Activated gamma-delta T cell (primary cell): ENCODE measurements around the gene FFAR2.
"Not testable (repeated sequence)": the region's sequence is repeated elsewhere in the genome, so short reads cannot be mapped to it uniquely, and the experiment has no call there.

Source experiments
- DNase-seq: peaks from one replicate; lab custom pipeline; 2025; lab: John Stamatoyannopoulos, UW
- total RNA-seq, 2 donors: gene quantifications; one replicate each; lab custom pipeline; 2026; lab: John Stamatoyannopoulos, UW

The FFAR2 gene
- 0 reads per million in 2 donors for total RNA-seq

- DNase-seq, result no peak
Measured at GRCh38 chr19:35447606-35448469, at the start of gene FFAR2. Gene FFAR2, plus strand, starts transcription at chr19:35448257. Its CDS starts 1,458 bp downstream, at chr19:35449715.

DNA sequence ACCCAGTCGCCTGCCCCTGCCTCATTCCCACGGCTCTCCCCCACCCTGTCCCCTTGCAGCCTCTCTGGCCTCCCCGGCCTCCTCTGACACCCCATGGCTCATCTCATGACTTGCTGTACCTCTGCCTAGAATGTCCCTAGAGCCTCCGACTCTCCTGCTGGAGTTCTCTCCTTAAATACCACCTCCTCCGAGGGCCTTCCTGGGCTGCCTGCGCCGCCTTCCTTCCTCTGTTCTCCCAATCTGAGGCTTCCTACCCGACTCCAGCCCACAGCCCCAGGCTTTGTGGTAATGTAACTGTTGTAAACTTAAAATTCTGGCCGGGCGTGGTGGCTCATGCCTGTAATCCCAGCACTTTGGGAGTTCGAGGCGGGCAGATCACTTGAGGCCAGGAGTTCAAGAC, 49.5 kb upstream of the FFAR2 start:
- no peak for DNase-seq

GRCh38 chr19:35399231-35399630, 48.8 kb upstream of the FFAR2 start:
- DNase-seq, result no peak

DNA sequence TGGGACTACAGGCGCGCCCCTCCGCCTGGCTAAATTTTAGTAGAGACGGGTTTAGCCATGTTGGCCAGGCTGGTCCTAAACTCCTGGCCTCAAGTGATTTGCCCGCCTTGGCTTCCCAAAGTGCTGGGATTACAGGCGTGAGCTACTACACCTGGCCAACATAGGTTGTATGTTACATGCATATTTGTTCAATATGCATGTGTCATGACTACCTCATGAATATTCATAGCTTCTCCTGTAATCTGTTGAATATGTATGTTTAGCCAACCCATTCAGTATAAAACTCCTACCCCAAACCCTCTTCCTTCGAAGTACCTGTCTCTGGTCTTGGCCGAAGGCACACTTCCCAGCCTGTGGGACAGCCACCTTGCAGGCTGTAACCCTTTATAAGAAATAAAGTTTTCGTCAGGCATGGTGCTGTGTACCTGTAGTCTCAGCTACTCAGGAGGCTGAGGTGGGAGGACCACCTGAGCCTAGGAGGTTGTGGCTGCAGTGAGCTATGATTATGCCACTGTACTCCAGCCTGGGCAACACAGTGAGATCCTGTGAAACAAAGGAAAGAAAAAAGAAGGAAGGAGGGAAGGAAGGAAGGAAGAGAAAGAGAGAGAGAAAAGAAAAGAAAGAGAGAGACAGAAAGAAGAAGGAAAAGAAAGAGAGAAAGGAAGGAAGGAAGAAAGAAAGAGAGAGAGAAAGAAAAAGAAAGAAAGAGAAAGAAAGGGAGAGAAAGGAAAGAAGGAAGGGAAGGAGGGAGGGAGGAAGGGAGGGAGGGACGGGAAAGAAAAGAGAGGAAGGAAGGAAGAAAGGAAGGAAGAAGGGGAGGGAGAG, 47.9 kb upstream of the FFAR2 start:
- DNase-seq, result no peak

GRCh38 chr19:35400773-35401100, 47.3 kb upstream of the FFAR2 start:
- DNase-seq, result no peak

- not testable (repeated sequence) for DNase-seq
Measured at GRCh38 chr19:35401416-35401815, 46.6 kb upstream of the FFAR2 start.

DNA sequence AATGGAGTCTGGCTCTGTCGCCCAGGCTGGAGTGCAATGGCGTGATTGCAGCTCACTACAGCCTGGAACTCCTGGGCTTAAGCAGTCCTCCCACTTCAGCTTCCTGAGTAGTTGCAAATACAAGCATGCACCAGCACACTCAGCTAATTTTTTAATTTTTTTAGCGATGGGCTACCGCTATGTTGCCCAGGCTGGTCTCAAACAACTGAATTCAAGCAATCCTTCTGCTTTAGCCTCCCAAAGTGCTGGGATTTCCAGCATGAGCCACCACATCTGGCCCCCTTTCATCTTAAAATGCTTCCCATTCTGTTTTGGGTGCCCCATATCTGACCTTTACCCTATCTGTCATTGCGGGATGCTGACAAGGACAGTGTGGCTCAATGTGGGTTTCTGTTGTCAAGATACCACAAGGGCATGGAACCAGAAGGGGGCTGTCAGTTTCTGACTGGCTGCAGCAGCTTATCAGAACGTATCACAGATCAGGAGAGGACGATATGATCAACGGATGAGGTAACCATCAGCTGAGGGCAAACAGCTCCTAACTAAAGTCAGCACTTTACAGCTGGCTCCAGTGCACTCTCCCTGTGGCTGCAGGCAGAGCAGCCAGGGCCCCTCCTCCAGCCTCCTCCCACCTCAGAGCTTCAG, 44.8 kb upstream of the FFAR2 start:
- DNase-seq, result no peak

GRCh38 chr19:35404879-35405622, 43.0 kb upstream of the FFAR2 start:
- DNase-seq, result no peak

GRCh38 chr19:35407619-35408018, 40.4 kb upstream of the FFAR2 start:
- no peak for DNase-seq

- DNase-seq, result no peak
Measured at GRCh38 chr19:35408284-35409171, 39.5 kb upstream of the FFAR2 start.

GRCh38 chr19:35409191-35409590, 38.9 kb upstream of the FFAR2 start:
- DNase-seq, result no peak

- no peak for DNase-seq
Measured at GRCh38 chr19:35410487-35410886, 37.6 kb upstream of the FFAR2 start.

GRCh38 chr19:35414442-35414841, 33.6 kb upstream of the FFAR2 start:
- no peak for DNase-seq

DNA sequence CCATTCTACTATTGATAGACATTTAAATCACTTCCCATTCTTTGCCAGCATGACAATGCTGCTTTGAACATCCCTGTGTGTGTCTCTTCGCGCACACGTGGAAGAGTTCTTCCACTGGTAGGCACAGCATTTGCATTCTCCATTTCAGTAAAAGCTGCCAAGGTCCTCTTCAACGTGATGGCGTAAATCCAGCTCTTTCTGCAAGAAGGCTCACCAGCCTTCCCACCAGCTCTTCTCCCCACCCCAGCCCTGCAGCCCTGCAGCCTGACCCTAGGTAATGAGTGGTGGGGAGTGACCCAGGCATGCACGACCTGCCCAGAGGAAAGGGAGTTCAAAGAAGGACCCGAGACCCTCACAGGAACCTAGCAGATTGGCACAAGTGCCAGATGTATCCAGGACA, 31.7 kb upstream of the FFAR2 start:
- no peak for DNase-seq

- DNase-seq, result no peak
Measured at GRCh38 chr19:35417278-35417677, 30.8 kb upstream of the FFAR2 start.

DNA sequence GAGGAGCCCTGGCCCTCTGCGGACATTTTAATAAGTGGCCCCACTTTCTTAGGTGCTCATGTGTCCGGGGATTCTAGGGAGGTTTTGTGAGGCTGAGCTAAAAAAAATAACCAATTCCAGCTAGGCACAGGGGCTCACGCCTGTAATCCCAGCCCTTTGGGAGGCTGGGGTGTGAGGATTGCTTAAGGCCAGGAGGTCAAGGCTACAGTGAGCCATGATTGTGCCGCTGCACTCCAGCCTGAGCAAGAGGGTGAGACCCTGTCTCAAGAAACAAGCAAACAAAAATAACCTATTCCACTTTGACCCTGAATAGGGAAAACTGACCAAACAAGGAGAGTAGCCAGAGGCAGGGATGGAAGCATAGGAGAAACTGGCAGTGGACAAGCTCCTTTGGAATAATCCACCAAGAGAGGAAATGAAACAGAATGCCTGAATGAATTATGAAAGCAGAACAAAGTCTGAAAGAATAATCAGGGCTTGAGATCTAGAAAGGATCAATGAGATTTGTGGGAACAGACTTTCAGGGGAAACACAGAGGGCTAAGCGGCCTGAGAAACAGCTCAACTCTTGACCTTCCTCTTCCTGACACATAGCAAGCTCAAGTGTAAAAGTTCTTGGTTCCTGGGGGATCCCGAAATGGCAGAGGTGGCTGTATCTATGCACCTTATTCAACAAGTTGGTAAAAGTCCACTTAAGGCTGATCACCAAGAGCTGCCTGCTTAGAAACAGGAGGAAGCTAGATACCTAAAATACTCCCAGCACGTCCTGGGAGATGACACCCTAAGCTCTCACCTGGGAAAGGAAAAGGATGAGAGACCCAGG, 30.1 kb upstream of the FFAR2 start:
- no peak for DNase-seq

DNA sequence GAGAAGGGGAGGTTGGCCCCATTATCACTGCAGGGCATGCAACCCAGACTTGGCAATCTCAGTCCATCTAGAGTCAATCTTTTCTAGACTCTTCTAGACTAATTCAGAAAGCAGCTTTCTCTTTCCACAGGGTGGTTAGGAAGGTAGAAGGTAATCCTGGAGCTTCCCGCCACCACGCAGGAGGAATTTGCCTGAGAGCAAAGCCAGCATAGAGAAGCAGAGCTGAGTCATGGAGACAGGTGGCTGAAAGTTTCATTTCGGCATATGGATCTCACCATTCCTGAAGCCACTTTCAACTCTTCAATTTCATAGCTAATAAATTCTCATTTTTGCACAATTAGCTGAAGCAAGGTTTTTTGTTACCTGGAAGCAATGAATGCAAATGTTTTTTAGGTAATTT, 29.0 kb upstream of the FFAR2 start:
- no peak for DNase-seq

DNA sequence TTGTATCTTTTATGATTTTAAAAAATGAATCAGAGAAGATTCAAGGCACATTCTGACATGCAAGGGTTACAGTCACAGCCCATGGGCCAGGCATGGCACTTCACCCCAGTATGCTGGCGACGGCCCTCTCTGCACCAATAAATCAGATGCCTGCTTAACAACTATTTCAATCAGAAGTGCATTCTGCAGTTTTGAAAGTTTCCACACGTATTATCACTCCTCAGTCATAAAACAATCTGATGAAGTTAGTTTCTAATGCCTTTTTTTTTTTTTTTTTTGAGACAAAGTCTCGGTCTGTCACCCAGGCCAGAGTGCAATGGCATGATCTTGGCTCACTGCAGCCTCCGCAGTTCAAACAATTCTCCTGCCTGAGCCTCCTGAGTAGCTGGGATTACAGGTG, 28.3 kb upstream of the FFAR2 start:
- no peak for DNase-seq

DNA sequence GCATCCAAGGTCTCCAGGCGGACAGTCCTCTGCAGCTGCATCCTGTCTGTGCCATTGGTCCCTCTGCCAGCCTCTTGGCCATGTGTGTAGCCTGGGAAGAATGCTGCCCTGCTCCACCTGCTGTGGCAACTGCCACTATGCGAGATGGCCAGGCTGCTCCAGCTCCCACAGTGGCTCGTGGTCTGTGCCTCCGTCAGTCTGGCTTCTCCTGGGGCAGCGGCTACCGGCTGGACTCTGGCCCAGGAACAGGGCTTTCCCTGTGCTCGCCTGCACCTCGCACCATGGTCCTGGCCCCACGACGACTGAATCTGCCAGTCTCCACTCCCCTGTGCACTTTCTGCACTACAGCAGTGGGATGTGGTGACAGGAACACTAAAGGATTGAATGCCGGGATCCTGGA, 26.7 kb upstream of the FFAR2 start:
- no peak for DNase-seq

- DNase-seq, result not testable (repeated sequence)
Measured at GRCh38 chr19:35423406-35423805, 24.7 kb upstream of the FFAR2 start.
